Liver (tissue), 9 donors: Measurements from ENCODE around the gene CAV1. TPM values are rescaled to one million over a fixed set of nuclear protein-coding genes. Genes with fewer than 3 reads are reported as not detected.

Experiments
- DNase-seq: peaks from one replicate; pipeline ENCODE4 v3.0.0-alpha.2; 2017; ENCODE audit warnings: low spot score
- H3K27ac ChIP-seq, 2 donors: one replicate each; pipeline ENCODE4 v1.7.0; 2013; ENCODE audit warnings: inconsistent platforms in 2 of 2, low read length in 2 of 2, control low read depth in 1 of 2, low read depth in 1 of 2, mild to moderate bottlenecking in 1 of 2
- H3K27me3 ChIP-seq, 4 donors: one replicate each; pipeline versions ENCODE4 v1.6.1 to v1.7.0; 2013; ENCODE audit warnings: low read length in 3 of 4, inconsistent platforms in 1 of 4, mild to moderate bottlenecking in 1 of 4, moderate library complexity in 1 of 4; ENCODE audit not compliant: control insufficient read depth in 4 of 4, insufficient read depth in 4 of 4
- H3K36me3 ChIP-seq, 4 donors: one replicate each; pipeline versions ENCODE4 v1.6.1 to v1.7.0; 2013; ENCODE audit warnings: low read length in 3 of 4, mild to moderate bottlenecking in 3 of 4, low read depth in 1 of 4, moderate library complexity in 1 of 4; ENCODE audit not compliant: control insufficient read depth in 4 of 4, insufficient read depth in 3 of 4
- H3K4me1 ChIP-seq, 4 donors: one replicate each; pipeline versions ENCODE4 v1.6.1 to v1.7.0; 2013; ENCODE audit warnings: low read length in 3 of 4, mild to moderate bottlenecking in 3 of 4, moderate library complexity in 1 of 4; ENCODE audit not compliant: control insufficient read depth in 4 of 4, insufficient read depth in 4 of 4
- H3K4me3 ChIP-seq, 3 donors: one replicate each; pipeline versions ENCODE4 v1.6.1 to v1.7.0; 2013; ENCODE audit warnings: low read length in 3 of 3, control low read depth in 1 of 3, low read depth in 1 of 3, mild to moderate bottlenecking in 1 of 3
- H3K9ac ChIP-seq, 2 donors: one replicate each; pipeline ENCODE4 v1.7.0; 2013; ENCODE audit warnings: low read length in 2 of 2, mild to moderate bottlenecking in 2 of 2, moderate library complexity in 2 of 2, control low read depth in 1 of 2, low read depth in 1 of 2
- H3K9me3 ChIP-seq, 4 donors: one replicate each; pipeline versions ENCODE4 v1.6.1 to v1.7.0; 2013; ENCODE audit warnings: low read length in 3 of 4; ENCODE audit not compliant: control insufficient read depth in 4 of 4
- EGR1 ChIP-seq, 2 donors: IDR thresholded peaks; 2 replicates each; pipeline ENCODE4 v1.6.1; 2016 to 2018; ENCODE audit warnings: antibody characterized with exemption in 2 of 2, low read depth in 2 of 2
- FOXA1 ChIP-seq: IDR thresholded peaks from 2 replicates; pipeline ENCODE4 v1.6.1; 2016; ENCODE audit warnings: antibody characterized with exemption
- GABPA ChIP-seq, 2 donors: IDR thresholded peaks in 1 of 2; conservative IDR thresholded peaks in 1 of 2; 2 replicates each; pipeline ENCODE4 v1.6.1; 2016; ENCODE audit warnings: antibody characterized with exemption in 2 of 2, mild to moderate bottlenecking in 1 of 2, moderate library complexity in 1 of 2
- HNF4A ChIP-seq, 2 donors: conservative IDR thresholded peaks; 2 replicates each; pipeline ENCODE4 v1.6.1; 2016; ENCODE audit warnings: antibody characterized with exemption in 2 of 2, mild to moderate bottlenecking in 2 of 2
- HNF4G ChIP-seq: IDR thresholded peaks from 2 replicates; pipeline ENCODE4 v1.6.1; 2016; ENCODE audit warnings: antibody characterized with exemption
- JUND ChIP-seq, 2 donors: IDR thresholded peaks; 2 replicates each; pipeline ENCODE4 v1.6.1; 2016; ENCODE audit warnings: antibody characterized with exemption in 2 of 2
- NR2F2 ChIP-seq: IDR thresholded peaks from 2 replicates; pipeline ENCODE4 v1.6.1; 2016; ENCODE audit warnings: antibody characterized with exemption
- SP1 ChIP-seq: IDR thresholded peaks from 2 replicates; pipeline ENCODE4 v1.6.1; 2018; ENCODE audit warnings: antibody characterized with exemption, mild to moderate bottlenecking
- TAF1 ChIP-seq: conservative IDR thresholded peaks from 2 replicates; pipeline ENCODE4 v1.6.1; 2016; ENCODE audit warnings: antibody characterized with exemption, mild to moderate bottlenecking
- YY1 ChIP-seq: IDR thresholded peaks from 2 replicates; pipeline ENCODE4 v1.6.1; 2016; ENCODE audit warnings: antibody characterized with exemption, mild to moderate bottlenecking
- WGBS: extraction: QIAGEN DNeasy Blood & Tissue Kit; methylation state at CpG from one replicate; pipeline ENCODE4 v1.1.7; 2013; 5-methylcytosine and 5-hydroxymethylcytosine counted together
- polyA plus RNA-seq, 2 donors: library from polyadenylated mRNA; stranded (reverse) in 1 of 2; unstranded in 1 of 2; fragments of 200-250 nt in 1 of 2; fragments of >200 nt in 1 of 2; fragmentation: Nextera tagmentation in 1 of 2; extraction: Ambion mirVana in 1 of 2; gene quantifications; one replicate each; pipeline versions ENCODE4 v1.2.1 to v1.2.3, GENCODE V29; 2013 to 2015
- total RNA-seq, 2 donors: library from RNA; depleted of rRNA; stranded (reverse); fragments of >200 nt; gene quantifications; one replicate each; pipeline ENCODE4 v1.2.3, GENCODE V29; 2014
- TF ChIP-seq, protein P1 (sequence below): IDR thresholded peaks from 2 replicates; pipeline ENCODE4 v1.6.1; 2016; ENCODE audit warnings: antibody characterized with exemption
- TF ChIP-seq, protein P2 (sequence below): IDR thresholded peaks from 2 replicates; pipeline ENCODE4 v1.6.1; 2016; ENCODE audit warnings: antibody characterized with exemption
- TF ChIP-seq, protein P3 (sequence below): IDR thresholded peaks from 2 replicates; pipeline ENCODE4 v1.6.1; 2016; ENCODE audit warnings: antibody characterized with exemption, mild to moderate bottlenecking
- donor health status: healthy.
- donor health status: healthy.
- donor health status: healthy.
- donor health status: healthy.
- donor health status: healthy.

The CAV1 gene
- total and polyA plus RNA-seq, 4 donors = 9.9 to 13.4 (median 11.6) TPM

DNA sequence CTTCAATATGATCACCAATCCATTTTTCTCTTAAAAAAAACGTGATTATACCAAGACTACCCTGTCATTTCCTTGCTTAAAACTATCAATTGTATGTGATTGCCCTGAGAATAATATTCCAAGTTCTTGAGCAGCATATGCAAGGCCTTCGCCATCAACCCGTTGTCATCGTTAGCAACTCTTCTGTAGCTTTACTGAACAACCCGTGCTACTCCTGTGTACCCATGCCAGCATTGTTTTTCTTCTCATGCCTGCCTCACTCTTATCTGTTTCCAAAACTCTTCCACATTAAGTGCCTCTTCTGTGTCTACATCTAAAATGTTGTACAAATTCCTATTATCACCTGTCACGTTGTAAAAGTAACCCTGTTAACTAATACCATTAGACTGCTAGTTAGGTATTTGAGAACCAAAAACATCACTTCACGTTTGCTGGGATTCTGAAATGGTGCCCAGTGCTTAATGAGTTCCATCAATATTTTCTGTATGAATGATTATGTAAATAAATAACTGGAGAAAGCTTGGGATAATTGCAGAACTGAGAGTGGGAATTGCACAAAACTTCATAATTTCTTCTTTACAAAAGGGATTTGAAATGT is 14.8 kb upstream of the CAV1 start:
- 87% methylated on average over 7 of the region's 7 CpGs for WGBS
- peaks cover 0 to 7% (median 1%) of the 10 kb centered on the region in 4 donors for H3K36me3 ChIP-seq
- TF ChIP-seq YY1 (no peak), SP1 (no peak), TAF1 (no peak), JUND (IDR thresholded peaks at IDR 0.05) (no peak), EGR1 (IDR thresholded peaks at IDR 0.05; ENCODE audit: low read depth in 2 of 2) (no peak), FOXA1 (no peak), GABPA (IDR thresholded peaks at IDR 0.05 in 1 of 2, conservative IDR thresholded peaks at IDR 0.05 in 1 of 2) (no peak)
- TF ChIP-seq, protein P1, sequence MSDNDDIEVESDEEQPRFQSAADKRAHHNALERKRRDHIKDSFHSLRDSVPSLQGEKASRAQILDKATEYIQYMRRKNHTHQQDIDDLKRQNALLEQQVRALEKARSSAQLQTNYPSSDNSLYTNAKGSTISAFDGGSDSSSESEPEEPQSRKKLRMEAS = no peak
- TF ChIP-seq, protein P2, sequence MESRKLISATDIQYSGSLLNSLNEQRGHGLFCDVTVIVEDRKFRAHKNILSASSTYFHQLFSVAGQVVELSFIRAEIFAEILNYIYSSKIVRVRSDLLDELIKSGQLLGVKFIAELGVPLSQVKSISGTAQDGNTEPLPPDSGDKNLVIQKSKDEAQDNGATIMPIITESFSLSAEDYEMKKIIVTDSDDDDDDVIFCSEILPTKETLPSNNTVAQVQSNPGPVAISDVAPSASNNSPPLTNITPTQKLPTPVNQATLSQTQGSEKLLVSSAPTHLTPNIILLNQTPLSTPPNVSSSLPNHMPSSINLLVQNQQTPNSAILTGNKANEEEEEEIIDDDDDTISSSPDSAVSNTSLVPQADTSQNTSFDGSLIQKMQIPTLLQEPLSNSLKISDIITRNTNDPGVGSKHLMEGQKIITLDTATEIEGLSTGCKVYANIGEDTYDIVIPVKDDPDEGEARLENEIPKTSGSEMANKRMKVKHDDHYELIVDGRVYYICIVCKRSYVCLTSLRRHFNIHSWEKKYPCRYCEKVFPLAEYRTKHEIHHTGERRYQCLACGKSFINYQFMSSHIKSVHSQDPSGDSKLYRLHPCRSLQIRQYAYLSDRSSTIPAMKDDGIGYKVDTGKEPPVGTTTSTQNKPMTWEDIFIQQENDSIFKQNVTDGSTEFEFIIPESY = no peak
- TF ChIP-seq, protein P3, sequence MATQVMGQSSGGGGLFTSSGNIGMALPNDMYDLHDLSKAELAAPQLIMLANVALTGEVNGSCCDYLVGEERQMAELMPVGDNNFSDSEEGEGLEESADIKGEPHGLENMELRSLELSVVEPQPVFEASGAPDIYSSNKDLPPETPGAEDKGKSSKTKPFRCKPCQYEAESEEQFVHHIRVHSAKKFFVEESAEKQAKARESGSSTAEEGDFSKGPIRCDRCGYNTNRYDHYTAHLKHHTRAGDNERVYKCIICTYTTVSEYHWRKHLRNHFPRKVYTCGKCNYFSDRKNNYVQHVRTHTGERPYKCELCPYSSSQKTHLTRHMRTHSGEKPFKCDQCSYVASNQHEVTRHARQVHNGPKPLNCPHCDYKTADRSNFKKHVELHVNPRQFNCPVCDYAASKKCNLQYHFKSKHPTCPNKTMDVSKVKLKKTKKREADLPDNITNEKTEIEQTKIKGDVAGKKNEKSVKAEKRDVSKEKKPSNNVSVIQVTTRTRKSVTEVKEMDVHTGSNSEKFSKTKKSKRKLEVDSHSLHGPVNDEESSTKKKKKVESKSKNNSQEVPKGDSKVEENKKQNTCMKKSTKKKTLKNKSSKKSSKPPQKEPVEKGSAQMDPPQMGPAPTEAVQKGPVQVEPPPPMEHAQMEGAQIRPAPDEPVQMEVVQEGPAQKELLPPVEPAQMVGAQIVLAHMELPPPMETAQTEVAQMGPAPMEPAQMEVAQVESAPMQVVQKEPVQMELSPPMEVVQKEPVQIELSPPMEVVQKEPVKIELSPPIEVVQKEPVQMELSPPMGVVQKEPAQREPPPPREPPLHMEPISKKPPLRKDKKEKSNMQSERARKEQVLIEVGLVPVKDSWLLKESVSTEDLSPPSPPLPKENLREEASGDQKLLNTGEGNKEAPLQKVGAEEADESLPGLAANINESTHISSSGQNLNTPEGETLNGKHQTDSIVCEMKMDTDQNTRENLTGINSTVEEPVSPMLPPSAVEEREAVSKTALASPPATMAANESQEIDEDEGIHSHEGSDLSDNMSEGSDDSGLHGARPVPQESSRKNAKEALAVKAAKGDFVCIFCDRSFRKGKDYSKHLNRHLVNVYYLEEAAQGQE = no peak
- DNase-seq = no peak
- no peak overlapping the region for H3K27ac ChIP-seq
- peaks cover 0 to 14% (median 8%) of the 10 kb centered on the region in 4 donors for H3K4me1 ChIP-seq
- no peak overlapping the region for H3K4me3 ChIP-seq
- no peaks in the 10 kb centered on the region for H3K9me3 ChIP-seq
- no peaks in the 10 kb centered on the region for H3K27me3 ChIP-seq
- H3K9ac ChIP-seq = no peak overlapping the region

DNA sequence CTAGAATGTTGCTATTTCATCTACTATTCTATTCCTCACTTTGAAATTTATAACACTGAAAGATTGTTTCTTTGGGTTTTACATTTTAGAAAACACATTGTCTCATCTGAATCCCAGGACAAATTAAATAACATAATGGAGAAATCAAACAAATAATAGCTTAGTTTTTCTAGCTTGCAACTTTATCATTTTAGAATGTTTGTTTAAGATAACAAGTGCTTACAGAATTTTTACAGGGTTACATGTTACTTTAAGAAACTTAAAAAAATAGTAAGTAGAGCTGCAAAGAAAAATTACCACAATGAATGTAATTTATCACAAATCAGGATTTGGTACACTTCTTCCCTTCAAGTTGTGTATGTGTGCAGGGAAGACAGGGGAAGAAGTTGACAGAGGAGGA is 14.0 kb upstream of the CAV1 start:
- Histone ChIP-seq H3K9me3 (no peaks in the 10 kb centered on the region), H3K36me3 (peaks cover 0 to 7% (median 1%) of the 10 kb centered on the region in 4 donors), H3K27me3 (no peaks in the 10 kb centered on the region), H3K27ac (peak overlapping the region; percentile 90 to 93), H3K9ac (no peak overlapping the region), H3K4me1 (peaks cover 0 to 14% (median 8%) of the 10 kb centered on the region in 4 donors), H3K4me3 (no peak overlapping the region)
- TF ChIP-seq, protein P1 = no peak
- TF ChIP-seq HNF4A (conservative IDR thresholded peaks at IDR 0.05) (no peak), YY1 (no peak), NR2F2 (no peak), HNF4G (no peak)
- TF ChIP-seq, protein P3 = no peak
- DNase-seq = no peak
